ENCODE measurements around the gene ZNF474.

GRCh38 chr5:122170620-122171019, 41.3 kb downstream of the ZNF474 start:
- TF ChIP-seq POLR2A (IDR thresholded peaks at IDR 0.05), result no peak
- TF ChIP-seq, protein P1, sequence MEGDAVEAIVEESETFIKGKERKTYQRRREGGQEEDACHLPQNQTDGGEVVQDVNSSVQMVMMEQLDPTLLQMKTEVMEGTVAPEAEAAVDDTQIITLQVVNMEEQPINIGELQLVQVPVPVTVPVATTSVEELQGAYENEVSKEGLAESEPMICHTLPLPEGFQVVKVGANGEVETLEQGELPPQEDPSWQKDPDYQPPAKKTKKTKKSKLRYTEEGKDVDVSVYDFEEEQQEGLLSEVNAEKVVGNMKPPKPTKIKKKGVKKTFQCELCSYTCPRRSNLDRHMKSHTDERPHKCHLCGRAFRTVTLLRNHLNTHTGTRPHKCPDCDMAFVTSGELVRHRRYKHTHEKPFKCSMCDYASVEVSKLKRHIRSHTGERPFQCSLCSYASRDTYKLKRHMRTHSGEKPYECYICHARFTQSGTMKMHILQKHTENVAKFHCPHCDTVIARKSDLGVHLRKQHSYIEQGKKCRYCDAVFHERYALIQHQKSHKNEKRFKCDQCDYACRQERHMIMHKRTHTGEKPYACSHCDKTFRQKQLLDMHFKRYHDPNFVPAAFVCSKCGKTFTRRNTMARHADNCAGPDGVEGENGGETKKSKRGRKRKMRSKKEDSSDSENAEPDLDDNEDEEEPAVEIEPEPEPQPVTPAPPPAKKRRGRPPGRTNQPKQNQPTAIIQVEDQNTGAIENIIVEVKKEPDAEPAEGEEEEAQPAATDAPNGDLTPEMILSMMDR (IDR thresholded peaks at IDR 0.05), result no peak
